ENCODE measurements around the gene APPBP2. TPM values are rescaled to one million over a fixed set of nuclear protein-coding genes. Genes with fewer than 3 reads are reported as not detected.

APPBP2 gene
- total RNA-seq, 1 experiment from 2014 or later: 25.3 TPM

- Histone ChIP-seq H3K36me3 (ENCODE audit: control insufficient read depth, insufficient read depth, low read length) (no peaks in the 10 kb centered on the region), H3K27me3 (replicated peaks; ENCODE audit: control insufficient read depth, insufficient read depth, low read length) (no peaks in the 10 kb centered on the region), H3K4me3 (ENCODE audit: low read depth, low read length) (no peak overlapping the region), H3K9me3 (0 out of 2 replicates have a peak, but pooled peaks cover 4% of the 10 kb centered on the region), H3K4me1 (no peaks in the 10 kb centered on the region)
- Mint-ChIP-seq H3K36me3 (ENCODE audit: insufficient read depth, unreplicated experiment) (peaks cover 6% of the 10 kb centered on the region), H3K27ac (ENCODE audit: unreplicated experiment) (no peak overlapping the region), H3K9me3 (ENCODE audit: unreplicated experiment) (no peaks in the 10 kb centered on the region), H3K4me1 (ENCODE audit: low read depth, unreplicated experiment) (no peaks in the 10 kb centered on the region), H3K27me3 (ENCODE audit: insufficient read depth, unreplicated experiment) (no peaks in the 10 kb centered on the region), H3K4me3 (ENCODE audit: unreplicated experiment) (no peak overlapping the region)
- DNase-seq: no peak
- intact Hi-C loops (cut with micrococcal nuclease; ENCODE audit: unreplicated experiment): no loop called here
- no TSS peak for BruUV-seq (replicated peaks)
- TF ChIP-seq, protein P1, sequence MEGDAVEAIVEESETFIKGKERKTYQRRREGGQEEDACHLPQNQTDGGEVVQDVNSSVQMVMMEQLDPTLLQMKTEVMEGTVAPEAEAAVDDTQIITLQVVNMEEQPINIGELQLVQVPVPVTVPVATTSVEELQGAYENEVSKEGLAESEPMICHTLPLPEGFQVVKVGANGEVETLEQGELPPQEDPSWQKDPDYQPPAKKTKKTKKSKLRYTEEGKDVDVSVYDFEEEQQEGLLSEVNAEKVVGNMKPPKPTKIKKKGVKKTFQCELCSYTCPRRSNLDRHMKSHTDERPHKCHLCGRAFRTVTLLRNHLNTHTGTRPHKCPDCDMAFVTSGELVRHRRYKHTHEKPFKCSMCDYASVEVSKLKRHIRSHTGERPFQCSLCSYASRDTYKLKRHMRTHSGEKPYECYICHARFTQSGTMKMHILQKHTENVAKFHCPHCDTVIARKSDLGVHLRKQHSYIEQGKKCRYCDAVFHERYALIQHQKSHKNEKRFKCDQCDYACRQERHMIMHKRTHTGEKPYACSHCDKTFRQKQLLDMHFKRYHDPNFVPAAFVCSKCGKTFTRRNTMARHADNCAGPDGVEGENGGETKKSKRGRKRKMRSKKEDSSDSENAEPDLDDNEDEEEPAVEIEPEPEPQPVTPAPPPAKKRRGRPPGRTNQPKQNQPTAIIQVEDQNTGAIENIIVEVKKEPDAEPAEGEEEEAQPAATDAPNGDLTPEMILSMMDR (IDR thresholded peaks at IDR 0.05; ENCODE audit: insufficient read depth in 1 of 2, low read depth in 1 of 2, low read length in 1 of 2, severe bottlenecking in 1 of 2, unreplicated experiment in 1 of 2): no peak
- POLR2A ChIA-PET: no interaction called here
- CTCF ChIA-PET: no interaction called here
These were observed 22.9 kb upstream of the APPBP2 start for GRCh38 chr17:60548990-60549389.

GRCh38 chr17:60545465-60546191 is 19.6 kb upstream of the APPBP2 start:
- Mint-ChIP-seq H3K36me3 (ENCODE audit: insufficient read depth, unreplicated experiment) (no peaks in the 10 kb centered on the region), H3K27ac (ENCODE audit: unreplicated experiment) (no peak overlapping the region), H3K9me3 (ENCODE audit: unreplicated experiment) (no peaks in the 10 kb centered on the region), H3K4me3 (ENCODE audit: unreplicated experiment) (no peak overlapping the region), H3K4me1 (ENCODE audit: low read depth, unreplicated experiment) (no peaks in the 10 kb centered on the region), H3K27me3 (ENCODE audit: insufficient read depth, unreplicated experiment) (no peaks in the 10 kb centered on the region)
- no peak for DNase-seq
- POLR2A ChIA-PET: no interaction called here
- TF ChIP-seq, protein P1 (IDR thresholded peaks at IDR 0.05; ENCODE audit: insufficient read depth in 1 of 2, low read depth in 1 of 2, low read length in 1 of 2, severe bottlenecking in 1 of 2, unreplicated experiment in 1 of 2): no peak
- no TSS peak for BruUV-seq (replicated peaks)
- H3K4me1 ChIP-seq: no peaks in the 10 kb centered on the region
- CTCF ChIA-PET: no interaction called here
- H3K9me3 ChIP-seq: no peaks in the 10 kb centered on the region
- H3K4me3 ChIP-seq (ENCODE audit: low read depth, low read length): no peak overlapping the region
- no peaks in the 10 kb centered on the region for H3K36me3 ChIP-seq (ENCODE audit: control insufficient read depth, insufficient read depth, low read length)
- intact Hi-C loops (cut with micrococcal nuclease; ENCODE audit: unreplicated experiment): no loop called here
- no peaks in the 10 kb centered on the region for H3K27me3 ChIP-seq (replicated peaks; ENCODE audit: control insufficient read depth, insufficient read depth, low read length)

GRCh38 chr17:60542071-60542470 is 16.0 kb upstream of the APPBP2 start:
- intact Hi-C loops (cut with micrococcal nuclease; ENCODE audit: unreplicated experiment): no loop called here
- POLR2A ChIA-PET: no interaction called here
- DNase-seq: no peak
- Histone ChIP-seq H3K4me1 (no peaks in the 10 kb centered on the region), H3K36me3 (ENCODE audit: control insufficient read depth, insufficient read depth, low read length) (no peaks in the 10 kb centered on the region), H3K9me3 (no peaks in the 10 kb centered on the region), H3K4me3 (ENCODE audit: low read depth, low read length) (no peak overlapping the region), H3K27me3 (replicated peaks; ENCODE audit: control insufficient read depth, insufficient read depth, low read length) (no peaks in the 10 kb centered on the region)
- CTCF ChIA-PET: no interaction called here
- BruUV-seq (replicated peaks): no TSS peak
- TF ChIP-seq, protein P1 (IDR thresholded peaks at IDR 0.05; ENCODE audit: insufficient read depth in 1 of 2, low read depth in 1 of 2, low read length in 1 of 2, severe bottlenecking in 1 of 2, unreplicated experiment in 1 of 2): no peak
- Mint-ChIP-seq H3K27me3 (ENCODE audit: insufficient read depth, unreplicated experiment) (no peaks in the 10 kb centered on the region), H3K36me3 (ENCODE audit: insufficient read depth, unreplicated experiment) (no peaks in the 10 kb centered on the region), H3K4me3 (ENCODE audit: unreplicated experiment) (no peak overlapping the region), H3K4me1 (ENCODE audit: low read depth, unreplicated experiment) (no peaks in the 10 kb centered on the region), H3K9me3 (ENCODE audit: unreplicated experiment) (no peaks in the 10 kb centered on the region), H3K27ac (ENCODE audit: unreplicated experiment) (no peak overlapping the region)

Measured in Caco-2 (cell line).